A549 (cell line): ENCODE measurements around the gene CELF1. TPM values are rescaled to one million over a fixed set of nuclear protein-coding genes. Genes with fewer than 3 reads are reported as not detected.
A peak's percentile ranks its signal among the peaks of the same experiment; 100 is the strongest.

Experiments
- ATAC-seq, 2 experiments: fragments of 200-7000 bp in 1 of 2; fragments of >200 bp in 1 of 2; cut with Nextera tagmentation in 1 of 2; cut with Tn5 transposase in 1 of 2; 3 replicates each; pipeline versions ENCODE4 v1.8.0 to v1.9.1; 2018 to 2020; ENCODE audit warnings: mild to moderate bottlenecking in 1 of 2, moderate library complexity in 1 of 2
- CTCF ChIA-PET: fragments of 300-600 bp; sonication (Branson Sonifier 250); formaldehyde crosslinking; extraction: SDS; loops from one replicate; lab custom pipeline; 2021; ENCODE audit warnings: antibody characterized with exemption, inconsistent platforms; lab: Yijun Ruan, JAX
- POLR2A ChIA-PET: fragments of 350-600 bp; formaldehyde crosslinking; extraction: SDS; loops from one replicate; lab custom pipeline; 2021; ENCODE audit warnings: antibody characterized with exemption, inconsistent platforms; lab: Yijun Ruan, JAX
- DNase-seq, 2 experiments: peaks; one replicate each; pipeline versions ENCODE4 v3.0.0 to v3.0.0-alpha.2; 2011 to 2016; ENCODE audit warnings: low read depth in 1 of 2, low spot score in 1 of 2
- FAIRE-seq: peaks from 2 replicates; lab custom pipeline; 2011; peaks lifted over from hg19 to GRCh38; lab: Jason Lieb, UNC
- H3K27ac ChIP-seq, 2 experiments: fragments of >200 bp; sonication (Bioruptor Twin); formaldehyde crosslinking; 3 replicates each; pipeline ENCODE4 v1.5.1; 2016 to 2017
- H3K4me1 ChIP-seq: fragments of >200 bp; sonication (Bioruptor Twin); formaldehyde crosslinking; 3 replicates; pipeline ENCODE4 v1.6.1; 2016
- H3K4me2 ChIP-seq: fragments of >200 bp; sonication (Bioruptor Twin); formaldehyde crosslinking; 3 replicates; pipeline ENCODE4 v1.6.1; 2016
- H3K4me3 ChIP-seq: fragments of >200 bp; sonication (Bioruptor Twin); formaldehyde crosslinking; 3 replicates; pipeline ENCODE4 v1.5.1; 2016
- H3K9me3 ChIP-seq: fragments of >200 bp; sonication (Bioruptor Twin); formaldehyde crosslinking; 3 replicates; pipeline ENCODE4 v1.6.1; 2016
- BHLHE40 ChIP-seq: IDR thresholded peaks from 2 replicates; pipeline ENCODE4 v1.6.1; 2012; ENCODE audit warnings: low read depth, low read length, inconsistent platforms
- CBX2 ChIP-seq: fragments of 200-600 bp; sonication (generic); IDR thresholded peaks from 2 replicates; pipeline ENCODE4 v1.6.1; 2016; ENCODE audit warnings: low read depth, mild to moderate bottlenecking, borderline replicate concordance
- CEBPB ChIP-seq, 2 experiments: fragments of >200 bp in 1 of 2; sonication (Bioruptor Twin) in 1 of 2; formaldehyde crosslinking in 1 of 2; IDR thresholded peaks; 2 replicates each; pipeline ENCODE4 v1.6.1; 2012 to 2016
- CHD2 ChIP-seq: fragments of 150-350 bp; IDR thresholded peaks from 2 replicates; pipeline ENCODE4 v1.6.1; 2014; ENCODE audit warnings: low read length; ENCODE audit not compliant: partially characterized antibody
- EHF ChIP-seq: fragments of 250-450 bp; sonication (Bioruptor Pico); IDR thresholded peaks from 2 replicates; pipeline ENCODE4 v1.5.0; 2020; ENCODE audit warnings: mild to moderate bottlenecking
- EHMT2 ChIP-seq: fragments of 200-600 bp; sonication (generic); IDR thresholded peaks from 2 replicates; pipeline ENCODE4 v1.6.1; 2016; ENCODE audit warnings: antibody characterized with exemption, low read depth, mild to moderate bottlenecking, moderate library complexity
- ESRRA ChIP-seq: fragments of 150-350 bp; IDR thresholded peaks from 2 replicates; pipeline ENCODE4 v1.6.1; 2014; ENCODE audit warnings: mild to moderate bottlenecking, low read length, borderline replicate concordance
- FOSB ChIP-seq: fragments of 250-450 bp; sonication (Bioruptor Pico); IDR thresholded peaks from 2 replicates; pipeline ENCODE4 v1.5.0; 2020; ENCODE audit warnings: mild to moderate bottlenecking, moderate library complexity
- HDAC2 ChIP-seq: fragments of 200-600 bp; sonication (generic); IDR thresholded peaks from 2 replicates; pipeline ENCODE4 v1.6.1; 2016
- HOXA7 ChIP-seq: fragments of 250-450 bp; sonication (Bioruptor Pico); IDR thresholded peaks from 2 replicates; pipeline ENCODE4 v1.5.0; 2020; ENCODE audit warnings: mild to moderate bottlenecking, moderate library complexity
- JUN ChIP-seq, 2 experiments: fragments of >200 bp; sonication (Bioruptor Twin); formaldehyde crosslinking; IDR thresholded peaks; 2 replicates in 1 of 2; 3 replicates in 1 of 2; pipeline ENCODE4 v1.6.1; 2016 to 2017
- JUNB ChIP-seq: fragments of >200 bp; sonication (Bioruptor Twin); formaldehyde crosslinking; IDR thresholded peaks from 2 replicates; pipeline ENCODE4 v1.6.1; 2016
- MYC ChIP-seq: IDR thresholded peaks from 2 replicates; pipeline ENCODE4 v1.6.1; 2012; ENCODE audit warnings: mild to moderate bottlenecking, inconsistent platforms, low read length, improper control_type of control experiment, borderline replicate concordance
- NFE2L2 ChIP-seq: fragments of 150-350 bp; conservative IDR thresholded peaks from 2 replicates; pipeline ENCODE4 v1.6.1; 2014; ENCODE audit warnings: low read length
- NR3C1 ChIP-seq: fragments of >200 bp; sonication (Bioruptor Twin); formaldehyde crosslinking; IDR thresholded peaks from 3 replicates; pipeline ENCODE4 v1.6.1; 2017
- POLR2A ChIP-seq: IDR thresholded peaks from 2 replicates; pipeline ENCODE4 v1.6.1; 2012; ENCODE audit warnings: mild to moderate bottlenecking, low read length
- RAD21 ChIP-seq, 2 experiments: fragments of >200 bp in 1 of 2; sonication (Bioruptor Twin) in 1 of 2; formaldehyde crosslinking in 1 of 2; IDR thresholded peaks in 1 of 2; conservative IDR thresholded peaks in 1 of 2; 2 replicates in 1 of 2; 3 replicates in 1 of 2; pipeline ENCODE4 v1.6.1; 2012 to 2018; ENCODE audit warnings: inconsistent platforms in 1 of 2
- TFCP2L1 ChIP-seq: fragments of 250-450 bp; sonication (Bioruptor Pico); IDR thresholded peaks from 2 replicates; pipeline ENCODE4 v1.5.0; 2021; ENCODE audit warnings: mild to moderate bottlenecking
- WGBS: methylation state at CpG from one replicate; pipeline ENCODE4 v1.1.6; 2017; ENCODE audit errors: missing lambda C conversion rate; 5-methylcytosine and 5-hydroxymethylcytosine counted together
- polyA plus RNA-seq, 4 experiments: library from polyadenylated mRNA; depleted of rRNA in 3 of 4; stranded (reverse); fragments of >200 nt; fragmentation: RNase III in 1 of 4; extraction: RNeasy Plus Mini Kit Qiagen cat#74134 plus additional on column Dnase treatment in 1 of 4; gene quantifications; 2 replicates in 3 of 4; 3 replicates in 1 of 4; pipeline ENCODE4 v1.2.3, GENCODE V29; 2011 to 2017
- TF ChIP-seq, protein P1 (sequence below): fragments of 450-650 bp; IDR thresholded peaks from 2 replicates; pipeline ENCODE4 v1.6.1; 2014; ENCODE audit warnings: antibody characterized with exemption
- TF ChIP-seq, protein P2 (sequence below): fragments of 200-600 bp; sonication (generic); IDR thresholded peaks from 2 replicates; pipeline ENCODE4 v1.6.1; 2016; ENCODE audit warnings: antibody characterized with exemption, mild to moderate bottlenecking, moderate library complexity
- TF ChIP-seq, protein P3 (sequence below): fragments of >200 bp; sonication (Bioruptor Twin); formaldehyde crosslinking; IDR thresholded peaks from 3 replicates; pipeline ENCODE4 v1.6.1; 2016
- TF ChIP-seq, protein P4 (sequence below): fragments of 250-450 bp; sonication (Bioruptor Pico); IDR thresholded peaks from 2 replicates; pipeline ENCODE4 v1.5.0; 2021; ENCODE audit warnings: mild to moderate bottlenecking, moderate library complexity, borderline replicate concordance

CELF1 gene
- polyA plus RNA-seq, 2 of the 4 experiments (the other 2 are of a cell fraction), result 53.8 to 138 TPM

DNA sequence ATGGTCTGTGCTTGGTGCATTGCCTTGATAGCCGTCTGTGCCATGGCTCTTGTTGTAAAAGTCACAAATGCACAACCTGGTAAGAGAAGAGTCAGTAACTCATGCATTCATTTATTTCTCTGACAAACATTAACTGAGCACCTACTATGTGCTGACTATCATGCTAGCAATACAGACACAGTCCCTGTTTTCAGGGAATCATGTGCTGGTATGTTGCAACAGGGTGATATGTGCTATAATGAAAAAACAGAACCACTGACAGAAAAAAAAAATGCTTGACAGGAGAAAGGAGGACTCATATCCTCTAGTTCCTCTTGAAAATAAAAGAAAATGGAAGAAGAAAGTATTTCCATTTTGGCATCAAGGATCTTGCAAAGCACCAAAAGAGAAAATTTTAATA, 69.5 kb downstream of the CELF1 start:
- POLR2A ChIA-PET, result no interaction called here
- FAIRE-seq, result no peak
- CTCF ChIA-PET, result no interaction called here

DNA sequence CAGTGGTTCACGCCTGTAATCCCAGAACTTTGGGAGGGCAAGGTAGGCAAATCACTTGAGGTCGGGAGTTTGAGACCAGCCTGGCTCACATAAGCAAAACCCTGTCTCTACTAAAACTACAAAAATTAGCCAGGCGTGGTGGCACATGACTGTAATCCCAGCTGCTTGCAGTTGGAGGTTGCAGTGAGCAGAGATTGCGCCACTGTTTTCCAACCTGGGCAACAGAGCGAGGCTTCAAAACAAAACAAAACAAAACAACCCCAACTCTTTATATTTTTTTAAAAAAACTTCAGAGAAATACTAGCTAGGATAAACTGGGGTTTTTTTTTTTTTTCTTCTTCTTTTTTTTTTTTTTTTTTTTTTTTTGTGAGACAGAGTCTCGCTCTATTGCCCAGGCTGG, 72.2 kb downstream of the CELF1 start:
- FAIRE-seq (no peak), ATAC-seq (no peak), DNase-seq (no peak)
- no peak overlapping the region for H3K4me3 ChIP-seq
- 96% methylated on average over 6 of the region's 6 CpGs for WGBS
- ChIA-PET CTCF (interaction anchor here (0.5 to 2.8 kb wide), 4 partner anchors 9 to 89 kb away, joined by 3 to 9 read pairs (median 4); no protein-coding TSS in a partner anchor), POLR2A (interaction anchor here (0.6 kb wide), 1 partner anchor 14 kb away, joined by 8 read pairs; no protein-coding TSS in a partner anchor)
- TF ChIP-seq CEBPB (IDR thresholded peaks at IDR 0.05) (peak in 1 of 2 experiments; percentile 28; a peak in 1 of 4 replicates), MYC (no peak), POLR2A (no peak)
- H3K27ac ChIP-seq, result no peak overlapping the region
- H3K4me2 ChIP-seq, result no peak overlapping the region
- H3K4me1 ChIP-seq, result no peaks in the 10 kb centered on the region
- no peaks in the 10 kb centered on the region for H3K9me3 ChIP-seq

More for the DNA sequence above, 69.5 kb downstream of the CELF1 start:
- Histone ChIP-seq H3K4me2 (no peak overlapping the region), H3K27ac (no peak overlapping the region), H3K4me1 (no peaks in the 10 kb centered on the region), H3K9me3 (no peaks in the 10 kb centered on the region)
- 100% methylated on average over 1 of the region's 1 CpG for whole genome bisulfite sequencing
- ATAC-seq, result no peak
- TF ChIP-seq JUN (IDR thresholded peaks at IDR 0.05) (no peak), CHD2 (no peak), EHF (no peak), NFE2L2 (no peak), JUNB (no peak), HOXA7 (CRISPR knock-in tag) (no peak), TFCP2L1 (CRISPR knock-in tag) (no peak), EHMT2 (no peak), CBX2 (no peak), POLR2A (no peak), ESRRA (no peak), FOSB (no peak), RAD21 (conservative IDR thresholded peaks at IDR 0.05 in 1 of 2, IDR thresholded peaks at IDR 0.05 in 1 of 2) (no peak), HDAC2 (no peak), BHLHE40 (no peak), NR3C1 (no peak)
- TF ChIP-seq, protein P1, sequence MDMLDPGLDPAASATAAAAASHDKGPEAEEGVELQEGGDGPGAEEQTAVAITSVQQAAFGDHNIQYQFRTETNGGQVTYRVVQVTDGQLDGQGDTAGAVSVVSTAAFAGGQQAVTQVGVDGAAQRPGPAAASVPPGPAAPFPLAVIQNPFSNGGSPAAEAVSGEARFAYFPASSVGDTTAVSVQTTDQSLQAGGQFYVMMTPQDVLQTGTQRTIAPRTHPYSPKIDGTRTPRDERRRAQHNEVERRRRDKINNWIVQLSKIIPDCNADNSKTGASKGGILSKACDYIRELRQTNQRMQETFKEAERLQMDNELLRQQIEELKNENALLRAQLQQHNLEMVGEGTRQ, result no peak
- TF ChIP-seq, protein P2, sequence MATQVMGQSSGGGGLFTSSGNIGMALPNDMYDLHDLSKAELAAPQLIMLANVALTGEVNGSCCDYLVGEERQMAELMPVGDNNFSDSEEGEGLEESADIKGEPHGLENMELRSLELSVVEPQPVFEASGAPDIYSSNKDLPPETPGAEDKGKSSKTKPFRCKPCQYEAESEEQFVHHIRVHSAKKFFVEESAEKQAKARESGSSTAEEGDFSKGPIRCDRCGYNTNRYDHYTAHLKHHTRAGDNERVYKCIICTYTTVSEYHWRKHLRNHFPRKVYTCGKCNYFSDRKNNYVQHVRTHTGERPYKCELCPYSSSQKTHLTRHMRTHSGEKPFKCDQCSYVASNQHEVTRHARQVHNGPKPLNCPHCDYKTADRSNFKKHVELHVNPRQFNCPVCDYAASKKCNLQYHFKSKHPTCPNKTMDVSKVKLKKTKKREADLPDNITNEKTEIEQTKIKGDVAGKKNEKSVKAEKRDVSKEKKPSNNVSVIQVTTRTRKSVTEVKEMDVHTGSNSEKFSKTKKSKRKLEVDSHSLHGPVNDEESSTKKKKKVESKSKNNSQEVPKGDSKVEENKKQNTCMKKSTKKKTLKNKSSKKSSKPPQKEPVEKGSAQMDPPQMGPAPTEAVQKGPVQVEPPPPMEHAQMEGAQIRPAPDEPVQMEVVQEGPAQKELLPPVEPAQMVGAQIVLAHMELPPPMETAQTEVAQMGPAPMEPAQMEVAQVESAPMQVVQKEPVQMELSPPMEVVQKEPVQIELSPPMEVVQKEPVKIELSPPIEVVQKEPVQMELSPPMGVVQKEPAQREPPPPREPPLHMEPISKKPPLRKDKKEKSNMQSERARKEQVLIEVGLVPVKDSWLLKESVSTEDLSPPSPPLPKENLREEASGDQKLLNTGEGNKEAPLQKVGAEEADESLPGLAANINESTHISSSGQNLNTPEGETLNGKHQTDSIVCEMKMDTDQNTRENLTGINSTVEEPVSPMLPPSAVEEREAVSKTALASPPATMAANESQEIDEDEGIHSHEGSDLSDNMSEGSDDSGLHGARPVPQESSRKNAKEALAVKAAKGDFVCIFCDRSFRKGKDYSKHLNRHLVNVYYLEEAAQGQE, result no peak
- TF ChIP-seq, protein P3, sequence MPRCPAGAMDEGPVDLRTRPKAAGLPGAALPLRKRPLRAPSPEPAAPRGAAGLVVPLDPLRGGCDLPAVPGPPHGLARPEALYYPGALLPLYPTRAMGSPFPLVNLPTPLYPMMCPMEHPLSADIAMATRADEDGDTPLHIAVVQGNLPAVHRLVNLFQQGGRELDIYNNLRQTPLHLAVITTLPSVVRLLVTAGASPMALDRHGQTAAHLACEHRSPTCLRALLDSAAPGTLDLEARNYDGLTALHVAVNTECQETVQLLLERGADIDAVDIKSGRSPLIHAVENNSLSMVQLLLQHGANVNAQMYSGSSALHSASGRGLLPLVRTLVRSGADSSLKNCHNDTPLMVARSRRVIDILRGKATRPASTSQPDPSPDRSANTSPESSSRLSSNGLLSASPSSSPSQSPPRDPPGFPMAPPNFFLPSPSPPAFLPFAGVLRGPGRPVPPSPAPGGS, result no peak
- TF ChIP-seq, protein P4, sequence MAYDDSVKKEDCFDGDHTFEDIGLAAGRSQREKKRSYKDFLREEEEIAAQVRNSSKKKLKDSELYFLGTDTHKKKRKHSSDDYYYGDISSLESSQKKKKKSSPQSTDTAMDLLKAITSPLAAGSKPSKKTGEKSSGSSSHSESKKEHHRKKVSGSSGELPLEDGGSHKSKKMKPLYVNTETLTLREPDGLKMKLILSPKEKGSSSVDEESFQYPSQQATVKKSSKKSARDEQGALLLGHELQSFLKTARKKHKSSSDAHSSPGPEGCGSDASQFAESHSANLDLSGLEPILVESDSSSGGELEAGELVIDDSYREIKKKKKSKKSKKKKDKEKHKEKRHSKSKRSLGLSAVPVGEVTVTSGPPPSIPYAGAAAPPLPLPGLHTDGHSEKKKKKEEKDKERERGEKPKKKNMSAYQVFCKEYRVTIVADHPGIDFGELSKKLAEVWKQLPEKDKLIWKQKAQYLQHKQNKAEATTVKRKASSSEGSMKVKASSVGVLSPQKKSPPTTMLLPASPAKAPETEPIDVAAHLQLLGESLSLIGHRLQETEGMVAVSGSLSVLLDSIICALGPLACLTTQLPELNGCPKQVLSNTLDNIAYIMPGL, result no peak
- TF ChIP-seq, all 56 proteins: peak for 0
- no peak overlapping the region for H3K4me3 ChIP-seq
- no peak for DNase-seq
